ENCODE data around the gene PCDHA4.
"Not testable (repeated sequence)": the region's sequence is repeated elsewhere in the genome, so short reads cannot be mapped to it uniquely, and the experiment has no call there.

PCDHA4 gene

GRCh38 chr5:140822281-140822629 is 15.4 kb downstream of the PCDHA4 start:
- DNase-seq: no peak

GRCh38 chr5:140822969-140823368 is 16.1 kb downstream of the PCDHA4 start:
- DNase-seq: not testable (repeated sequence)

DNA sequence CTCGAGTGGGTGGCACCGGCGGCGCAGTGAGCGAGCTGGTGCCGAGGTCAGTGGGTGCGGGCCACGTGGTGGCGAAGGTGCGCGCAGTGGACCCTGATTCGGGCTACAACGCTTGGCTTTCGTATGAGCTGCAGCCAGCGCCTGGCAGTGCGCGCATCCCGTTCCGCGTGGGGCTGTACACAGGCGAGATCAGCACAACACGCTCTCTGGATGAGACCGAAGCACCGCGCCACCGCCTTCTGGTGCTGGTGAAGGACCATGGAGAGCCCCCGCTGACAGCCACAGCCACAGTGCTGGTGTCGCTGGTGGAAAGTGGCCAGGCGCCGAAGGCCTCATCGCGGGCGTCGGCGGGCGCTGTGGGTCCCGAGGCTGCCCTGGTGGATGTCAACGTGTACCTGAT is 16.6 kb downstream of the PCDHA4 start:
- no peak for DNase-seq

DNA sequence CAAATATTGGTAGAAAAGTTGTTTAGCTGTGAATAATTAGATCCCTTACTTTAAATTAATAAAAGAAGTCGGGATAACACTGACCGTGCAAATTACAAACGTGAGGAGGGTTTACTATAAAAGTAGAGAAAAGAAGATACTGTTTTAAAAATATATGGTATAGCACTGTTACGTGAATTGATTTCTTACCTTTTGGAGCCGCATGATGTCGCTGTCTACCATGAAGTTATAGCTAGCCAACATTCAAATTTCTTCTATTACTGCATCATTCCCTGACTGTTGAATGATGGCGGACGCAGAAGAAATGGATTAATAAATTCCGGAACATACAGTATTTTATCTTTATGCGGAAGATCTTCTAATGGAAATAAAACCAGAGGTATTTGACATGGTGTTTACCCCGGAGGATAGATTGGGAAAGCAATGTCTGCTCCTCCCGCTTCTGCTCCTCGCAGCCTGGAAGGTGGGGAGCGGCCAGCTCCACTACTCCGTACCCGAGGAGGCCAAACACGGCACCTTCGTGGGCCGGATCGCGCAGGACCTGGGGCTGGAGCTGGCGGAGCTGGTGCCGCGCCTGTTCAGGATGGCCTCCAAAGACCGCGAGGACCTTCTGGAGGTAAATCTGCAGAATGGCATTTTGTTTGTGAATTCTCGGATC is 21.0 kb downstream of the PCDHA4 start, which contains the start of gene PCDHA6:
TSS of gene PCDHA6 (plus strand) at position 257 of the 658 bp plus-strand sequence. CDS start at position 389, 132 bp downstream.
- DNase-seq: no peak

DNA sequence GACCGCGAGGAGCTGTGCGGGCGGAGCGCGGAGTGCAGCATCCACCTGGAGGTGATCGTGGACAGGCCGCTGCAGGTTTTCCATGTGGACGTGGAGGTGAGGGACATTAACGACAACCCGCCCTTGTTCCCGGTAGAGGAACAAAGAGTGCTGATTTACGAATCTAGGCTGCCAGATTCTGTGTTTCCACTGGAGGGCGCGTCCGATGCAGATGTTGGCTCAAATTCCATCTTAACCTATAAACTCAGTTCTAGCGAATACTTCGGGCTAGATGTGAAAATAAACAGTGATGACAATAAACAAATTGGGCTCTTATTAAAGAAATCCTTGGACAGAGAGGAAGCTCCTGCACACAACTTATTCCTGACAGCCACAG is 21.5 kb downstream of the PCDHA4 start:
- DNase-seq: no peak

GRCh38 chr5:140829511-140830501 is 22.9 kb downstream of the PCDHA4 start:
- not testable (repeated sequence) for DNase-seq

DNA sequence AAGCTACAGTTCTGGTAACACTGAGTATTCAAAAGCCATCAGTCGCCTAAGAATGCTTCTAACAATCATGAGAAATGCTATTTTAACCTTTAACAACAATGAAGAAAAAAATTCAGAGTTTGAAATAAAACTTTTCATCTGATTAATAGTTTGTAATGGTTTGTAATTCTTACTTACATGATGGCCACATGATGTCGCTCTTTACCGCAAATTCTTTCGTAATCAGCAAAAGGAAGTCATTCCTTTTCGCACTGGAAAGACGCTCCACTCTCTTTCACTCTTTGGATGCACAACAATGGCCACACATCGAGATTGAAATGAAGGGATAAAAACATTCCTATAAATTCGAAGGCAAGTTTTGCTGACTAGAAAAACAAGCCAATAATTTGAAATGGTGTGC is 27.1 kb downstream of the PCDHA4 start, which contains the start of gene PCDHA7:
TSS of gene PCDHA7 (plus strand) at position 277 of the 400 bp plus-strand sequence. CDS start at position 392, 115 bp downstream.
- no peak for DNase-seq

DNA sequence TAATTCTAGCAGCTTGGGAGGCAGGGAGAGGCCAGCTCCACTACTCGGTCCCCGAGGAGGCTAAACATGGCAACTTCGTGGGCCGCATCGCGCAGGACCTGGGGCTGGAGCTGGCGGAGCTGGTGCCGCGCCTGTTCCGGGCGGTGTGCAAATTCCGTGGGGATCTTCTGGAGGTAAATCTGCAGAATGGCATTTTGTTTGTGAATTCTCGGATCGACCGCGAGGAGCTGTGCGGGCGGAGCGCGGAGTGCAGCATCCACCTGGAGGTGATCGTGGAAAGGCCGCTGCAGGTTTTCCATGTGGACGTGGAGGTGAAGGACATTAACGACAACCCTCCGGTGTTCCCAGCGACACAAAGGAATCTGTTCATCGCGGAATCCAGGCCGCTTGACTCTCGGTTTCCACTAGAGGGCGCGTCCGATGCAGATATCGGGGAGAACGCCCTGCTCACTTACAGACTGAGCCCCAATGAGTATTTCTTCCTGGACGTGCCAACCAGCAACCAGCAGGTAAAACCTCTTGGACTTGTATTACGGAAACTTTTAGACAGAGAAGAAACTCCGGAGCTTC is 27.7 kb downstream of the PCDHA4 start:
- not testable (repeated sequence) for DNase-seq

GRCh38 chr5:140835622-140836510 is 29.0 kb downstream of the PCDHA4 start:
- DNase-seq: no peak

GRCh38 chr5:140840978-140841962 is 34.4 kb downstream of the PCDHA4 start, which contains the start of gene PCDHA8:
Gene PCDHA8, plus strand, starts transcription at chr5:140841187. Its CDS starts 135 bp downstream, at chr5:140841322.
- no peak for DNase-seq

- DNase-seq: no peak
Measured at GRCh38 chr5:140842798-140843733, 36.2 kb downstream of the PCDHA4 start.

GRCh38 chr5:140848139-140849102 is 41.6 kb downstream of the PCDHA4 start, which contains the start of gene PCDHA9:
Gene PCDHA9, plus strand, starts transcription at chr5:140848382. Its CDS starts 114 bp downstream, at chr5:140848496.
- not testable (repeated sequence) for DNase-seq

- DNase-seq: not testable (repeated sequence)
Measured at GRCh38 chr5:140849831-140850634, 43.2 kb downstream of the PCDHA4 start.

- DNase-seq: no peak
Measured at GRCh38 chr5:140855772-140856674, 49.2 kb downstream of the PCDHA4 start, which contains the start of gene PCDHA10. Gene PCDHA10, plus strand, starts transcription at chr5:140855897. Its CDS starts 152 bp downstream, at chr5:140856049.

DNA sequence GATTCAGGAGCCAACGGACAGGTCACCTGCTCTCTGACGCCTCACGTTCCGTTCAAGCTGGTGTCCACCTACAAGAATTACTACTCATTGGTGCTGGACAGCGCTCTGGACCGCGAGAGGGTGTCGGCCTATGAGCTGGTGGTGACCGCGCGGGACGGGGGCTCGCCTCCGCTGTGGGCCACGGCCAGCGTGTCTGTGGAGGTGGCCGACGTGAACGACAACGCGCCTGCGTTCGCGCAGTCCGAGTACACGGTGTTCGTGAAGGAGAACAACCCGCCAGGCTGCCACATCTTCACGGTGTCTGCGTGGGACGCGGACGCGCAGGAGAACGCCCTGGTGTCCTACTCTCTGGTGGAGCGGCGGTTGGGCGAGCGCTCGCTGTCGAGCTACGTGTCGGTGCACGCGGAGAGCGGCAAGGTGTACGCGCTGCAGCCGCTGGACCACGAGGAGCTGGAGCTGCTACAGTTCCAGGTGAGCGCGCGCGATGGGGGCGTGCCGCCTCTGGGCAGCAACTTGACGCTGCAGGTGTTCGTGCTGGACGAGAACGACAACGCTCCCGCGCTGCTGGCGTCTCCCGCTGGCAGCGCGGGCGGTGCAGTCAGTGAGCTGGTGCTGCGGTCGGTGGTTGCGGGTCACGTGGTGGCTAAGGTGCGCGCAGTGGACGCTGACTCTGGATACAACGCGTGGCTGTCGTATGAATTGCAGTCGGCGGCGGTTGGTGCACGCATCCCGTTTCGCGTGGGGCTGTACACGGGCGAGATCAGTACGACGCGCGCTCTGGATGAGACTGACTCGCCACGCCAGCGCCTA is 50.5 kb downstream of the PCDHA4 start:
- no peak for DNase-seq

- DNase-seq: no peak
Measured at GRCh38 chr5:140857987-140858240, 51.0 kb downstream of the PCDHA4 start.
